Loucy (cell line): ENCODE results near the gene ADAMTS13.

Source experiments
- H2AFZ ChIP-seq: fragments of 200-600 bp; sonication (generic); 2 replicates; pipeline ENCODE4 v1.6.0; 2016; ENCODE audit warnings: antibody characterized with exemption, mild to moderate bottlenecking, low read length, moderate library complexity
- H3F3A ChIP-seq: fragments of 200-600 bp; 2 replicates; pipeline ENCODE4 v1.6.0; 2016; ENCODE audit warnings: antibody characterized with exemption, low read depth, mild to moderate bottlenecking
- H3K27me3 ChIP-seq: fragments of 200-600 bp; sonication (generic); 2 replicates; pipeline ENCODE4 v1.6.1; 2014; ENCODE audit warnings: low read length, mild to moderate bottlenecking; ENCODE audit not compliant: insufficient read depth, poor library complexity, severe bottlenecking
- H3K36me3 ChIP-seq: fragments of 200-600 bp; sonication (generic); 2 replicates; pipeline ENCODE4 v1.6.1; 2016; ENCODE audit warnings: low read length; ENCODE audit not compliant: insufficient read depth
- H3K4me1 ChIP-seq: fragments of 200-600 bp; sonication (generic); 2 replicates; pipeline ENCODE4 v1.5.1; 2014; ENCODE audit warnings: low read length, mild to moderate bottlenecking; ENCODE audit not compliant: insufficient read depth, poor library complexity, severe bottlenecking
- H3K4me2 ChIP-seq: fragments of 200-600 bp; sonication (generic); 2 replicates; pipeline ENCODE4 v1.6.0; 2014; ENCODE audit warnings: antibody characterized with exemption, low read length, low read depth, mild to moderate bottlenecking; ENCODE audit not compliant: poor library complexity, severe bottlenecking
- H3K4me3 ChIP-seq: fragments of 200-600 bp; sonication (generic); 2 replicates; pipeline ENCODE4 v1.5.1; 2014; ENCODE audit warnings: low read length, mild to moderate bottlenecking, mixed read lengths; ENCODE audit not compliant: poor library complexity, severe bottlenecking
- H3K79me2 ChIP-seq: fragments of 200-600 bp; sonication (generic); 2 replicates; pipeline ENCODE4 v1.6.1; 2014; ENCODE audit warnings: low read length; ENCODE audit not compliant: insufficient read depth
- H3K9ac ChIP-seq: fragments of 200-600 bp; sonication (generic); 2 replicates; pipeline ENCODE4 v1.6.0; 2014; ENCODE audit warnings: mild to moderate bottlenecking, low read depth, low read length, moderate library complexity; ENCODE audit not compliant: poor library complexity, severe bottlenecking
- H3K9me2 ChIP-seq: fragments of 200-600 bp; sonication (generic); replicated peaks from 2 replicates; pipeline ENCODE4 v1.6.1; 2016; ENCODE audit warnings: low read depth, low read length, mixed read lengths
- H3K9me3 ChIP-seq: fragments of 200-600 bp; sonication (generic); 2 replicates; pipeline ENCODE4 v1.6.1; 2014; ENCODE audit warnings: mild to moderate bottlenecking, antibody characterized with exemption, low read length, low read depth; ENCODE audit not compliant: insufficient read depth
- H4K20me1 ChIP-seq: fragments of 200-600 bp; sonication (generic); 2 replicates; pipeline ENCODE4 v1.6.0; 2014; ENCODE audit warnings: antibody characterized with exemption, low read length, mild to moderate bottlenecking; ENCODE audit not compliant: insufficient read depth, poor library complexity, severe bottlenecking
- CTCF ChIP-seq: fragments of 200-600 bp; sonication (generic); conservative IDR thresholded peaks from 2 replicates; pipeline ENCODE4 v1.5.1; 2014; ENCODE audit warnings: mild to moderate bottlenecking, antibody characterized with exemption, low read length
- EZH2phosphoT487 ChIP-seq: fragments of 200-600 bp; IDR thresholded peaks from 2 replicates; pipeline ENCODE4 v1.6.1; 2018; ENCODE audit warnings: antibody characterized with exemption, mild to moderate bottlenecking, moderate library complexity, borderline replicate concordance

ADAMTS13 gene

GRCh38 chr9:133397370-133397769, 24.8 kb upstream of the ADAMTS13 start:
- H3K4me2 ChIP-seq, result no peak overlapping the region
- no peak overlapping the region for H2AFZ ChIP-seq
- no peaks in the 10 kb centered on the region for H3K36me3 ChIP-seq
- H3K4me3 ChIP-seq, result no peak overlapping the region
- no peaks in the 10 kb centered on the region for H3K9me2 ChIP-seq
- H3K79me2 ChIP-seq, result no peaks in the 10 kb centered on the region
- TF ChIP-seq CTCF (no peak), EZH2phosphoT487 (no peak)
- no peaks in the 10 kb centered on the region for H3K27me3 ChIP-seq
- H4K20me1 ChIP-seq, result no peaks in the 10 kb centered on the region
- no peaks in the 10 kb centered on the region for H3K9me3 ChIP-seq
- no peak overlapping the region for H3K9ac ChIP-seq
- no peaks in the 10 kb centered on the region for H3K4me1 ChIP-seq
- H3F3A ChIP-seq, result no peaks in the 10 kb centered on the region

GRCh38 chr9:133397895-133398294, 24.3 kb upstream of the ADAMTS13 start:
- Histone ChIP-seq H2AFZ (no peak overlapping the region), H3K79me2 (no peaks in the 10 kb centered on the region), H3F3A (no peaks in the 10 kb centered on the region), H3K4me1 (no peaks in the 10 kb centered on the region), H3K9me3 (no peaks in the 10 kb centered on the region), H4K20me1 (no peaks in the 10 kb centered on the region), H3K4me2 (no peak overlapping the region), H3K9me2 (no peaks in the 10 kb centered on the region), H3K4me3 (no peak overlapping the region), H3K9ac (no peak overlapping the region), H3K36me3 (no peaks in the 10 kb centered on the region), H3K27me3 (no peaks in the 10 kb centered on the region)
- TF ChIP-seq EZH2phosphoT487 (no peak), CTCF (no peak)

- Histone ChIP-seq H2AFZ (no peak overlapping the region), H3K36me3 (peaks cover 7% of the 10 kb centered on the region; the same call in 1 of the 2 replicates), H3K27me3 (no peaks in the 10 kb centered on the region), H4K20me1 (no peaks in the 10 kb centered on the region), H3K9me2 (no peaks in the 10 kb centered on the region), H3K9ac (no peak overlapping the region), H3F3A (no peaks in the 10 kb centered on the region), H3K4me1 (no peaks in the 10 kb centered on the region), H3K4me3 (no peak overlapping the region), H3K79me2 (no peaks in the 10 kb centered on the region), H3K4me2 (no peak overlapping the region), H3K9me3 (no peaks in the 10 kb centered on the region)
- TF ChIP-seq CTCF, result no peak
- no peak for TF ChIP-seq EZH2phosphoT487
These were observed 21.9 kb upstream of the ADAMTS13 start for GRCh38 chr9:133400292-133400691.
